WI38 (cell line): ENCODE data around the gene CDKAL1.

ENCODE experiments used
- H3K4me3 ChIP-seq: 2 replicates; pipeline ENCODE4 v1.5.1; 2011; ENCODE audit warnings: low read depth, mild to moderate bottlenecking, control low read depth, low read length
- CTCF ChIP-seq: IDR thresholded peaks from 2 replicates; pipeline ENCODE4 v1.5.1; 2012; ENCODE audit warnings: low read depth, mild to moderate bottlenecking, control low read depth, low read length

CDKAL1 gene

GRCh38 chr6:20839630-20840029 lies 305.4 kb downstream of the CDKAL1 start:
- no peak for TF ChIP-seq CTCF

GRCh38 chr6:20840675-20841074 lies 306.4 kb downstream of the CDKAL1 start:
- H3K4me3 ChIP-seq, result no peak overlapping the region
- TF ChIP-seq CTCF, result no peak

More at GRCh38 chr6:20839630-20840029, 305.4 kb downstream of the CDKAL1 start:
- no peak overlapping the region for H3K4me3 ChIP-seq

GRCh38 chr6:20841806-20842205 lies 307.5 kb downstream of the CDKAL1 start:
- TF ChIP-seq CTCF, result no peak
- no peak overlapping the region for H3K4me3 ChIP-seq

GRCh38 chr6:20845592-20845991 lies 311.3 kb downstream of the CDKAL1 start:
- TF ChIP-seq CTCF, result no peak
- H3K4me3 ChIP-seq, result no peak overlapping the region

GRCh38 chr6:20846602-20847028 lies 312.4 kb downstream of the CDKAL1 start:
- no peak overlapping the region for H3K4me3 ChIP-seq
- no peak for TF ChIP-seq CTCF

GRCh38 chr6:20847904-20848303 lies 313.6 kb downstream of the CDKAL1 start:
- no peak for TF ChIP-seq CTCF
- no peak overlapping the region for H3K4me3 ChIP-seq

GRCh38 chr6:20850686-20851416 lies 316.6 kb downstream of the CDKAL1 start:
- TF ChIP-seq CTCF, result no peak
- H3K4me3 ChIP-seq, result no peak overlapping the region
